ENCODE measurements around the gene COA8.
A peak's percentile ranks its signal among the peaks of the same experiment; 100 is the strongest.
"Not testable (repeated sequence)": the region's sequence is repeated elsewhere in the genome, so short reads cannot be mapped to it uniquely, and the experiment has no call there.

COA8 gene

DNA sequence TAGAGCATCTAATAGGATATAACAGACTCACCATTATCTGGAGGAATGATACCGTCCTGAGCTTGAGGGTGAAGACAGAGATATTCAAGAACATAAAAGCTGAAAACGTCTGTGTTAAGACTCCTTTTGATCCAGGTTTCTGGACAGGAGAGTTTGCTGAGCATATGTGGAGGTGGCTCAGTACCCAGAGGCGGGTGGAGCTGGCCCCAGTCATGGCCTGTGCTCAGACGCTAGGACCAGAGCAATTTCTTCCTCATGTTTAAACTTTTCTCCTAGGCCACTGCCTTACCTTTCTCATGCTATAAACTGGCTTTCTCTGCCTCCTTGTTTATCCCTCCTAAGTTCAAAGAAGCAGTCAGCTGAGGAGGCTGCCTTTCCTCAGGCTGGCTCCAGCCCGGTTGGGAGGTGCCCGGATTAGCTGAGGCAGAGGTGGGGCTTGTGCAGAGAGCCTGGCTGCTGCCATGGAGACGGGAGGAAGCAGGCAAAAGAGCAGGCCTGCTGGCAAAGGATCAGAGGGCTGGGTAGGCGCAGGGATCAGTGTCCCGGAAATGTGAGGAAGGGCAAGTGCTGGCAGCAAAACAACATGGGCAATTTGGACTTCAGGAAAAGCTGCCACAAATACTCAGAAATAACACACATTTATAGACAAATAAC, 13.7 kb downstream of the COA8 start:
- DNase-seq (ENCODE audit: low spot score), result no peak

DNA sequence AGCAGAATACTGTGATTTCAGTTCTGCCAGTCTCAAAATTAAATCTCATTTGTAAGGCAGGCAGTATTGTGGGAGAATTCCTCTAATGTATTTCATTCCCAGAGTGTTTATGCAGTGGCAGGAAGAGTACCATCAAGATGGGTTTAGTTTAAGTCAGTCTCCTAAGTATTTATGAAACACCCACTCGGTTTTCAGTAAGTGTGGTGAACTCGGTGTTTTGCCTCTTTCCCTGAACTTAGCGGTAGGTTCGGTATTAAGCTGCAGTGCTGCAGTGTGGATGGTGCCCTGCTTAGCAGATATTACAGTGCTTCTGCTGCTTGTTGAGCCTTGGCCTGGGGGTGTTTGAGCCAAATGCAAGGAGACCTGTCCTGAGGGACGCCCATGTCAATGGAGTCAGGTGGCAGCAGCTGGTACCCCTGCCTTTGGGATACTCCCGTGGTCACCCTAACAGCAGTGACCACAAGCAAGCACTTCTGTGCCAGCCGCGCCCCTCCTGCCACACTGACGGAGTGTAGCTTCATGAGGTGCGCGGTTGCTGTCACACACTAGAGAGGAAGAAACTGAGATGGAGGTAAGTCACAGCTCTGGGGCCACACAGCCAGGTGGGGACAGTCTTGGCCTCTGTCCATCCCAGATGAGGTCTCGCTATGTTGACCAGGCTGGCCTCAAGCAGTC, 15.8 kb downstream of the COA8 start:
- DNase-seq (ENCODE audit: low spot score), result no peak

DNA sequence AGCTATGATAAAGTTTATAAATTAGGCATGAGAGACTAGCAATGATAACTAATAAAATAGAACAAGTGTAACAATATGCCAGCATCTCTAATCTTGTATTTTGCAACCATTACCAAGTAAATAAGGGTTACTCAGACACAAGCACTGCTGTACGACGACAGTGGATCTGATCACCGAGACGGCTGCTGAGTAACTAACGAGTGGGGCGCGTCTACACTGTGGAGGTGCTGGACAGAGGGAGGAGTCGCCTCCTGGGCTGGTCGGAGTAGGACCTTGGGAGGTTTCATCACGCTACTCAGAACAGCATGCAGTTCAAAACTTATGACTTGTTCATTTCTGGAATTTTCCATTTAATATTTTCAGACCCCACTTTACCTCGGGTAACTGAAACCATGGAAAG, 18.4 kb downstream of the COA8 start:
- DNase-seq (ENCODE audit: low spot score), result no peak

- DNase-seq (ENCODE audit: low spot score), result no peak
Measured at GRCh38 chr14:103581954-103582703, 19.4 kb downstream of the COA8 start.

GRCh38 chr14:103584326-103584915, 21.7 kb downstream of the COA8 start:
- no peak for DNase-seq (ENCODE audit: low spot score)

- no peak for DNase-seq (ENCODE audit: low spot score)
Measured at GRCh38 chr14:103593577-103593976, 30.8 kb downstream of the COA8 start.

GRCh38 chr14:103594265-103594664, 31.5 kb downstream of the COA8 start:
- DNase-seq (ENCODE audit: low spot score), result no peak

DNA sequence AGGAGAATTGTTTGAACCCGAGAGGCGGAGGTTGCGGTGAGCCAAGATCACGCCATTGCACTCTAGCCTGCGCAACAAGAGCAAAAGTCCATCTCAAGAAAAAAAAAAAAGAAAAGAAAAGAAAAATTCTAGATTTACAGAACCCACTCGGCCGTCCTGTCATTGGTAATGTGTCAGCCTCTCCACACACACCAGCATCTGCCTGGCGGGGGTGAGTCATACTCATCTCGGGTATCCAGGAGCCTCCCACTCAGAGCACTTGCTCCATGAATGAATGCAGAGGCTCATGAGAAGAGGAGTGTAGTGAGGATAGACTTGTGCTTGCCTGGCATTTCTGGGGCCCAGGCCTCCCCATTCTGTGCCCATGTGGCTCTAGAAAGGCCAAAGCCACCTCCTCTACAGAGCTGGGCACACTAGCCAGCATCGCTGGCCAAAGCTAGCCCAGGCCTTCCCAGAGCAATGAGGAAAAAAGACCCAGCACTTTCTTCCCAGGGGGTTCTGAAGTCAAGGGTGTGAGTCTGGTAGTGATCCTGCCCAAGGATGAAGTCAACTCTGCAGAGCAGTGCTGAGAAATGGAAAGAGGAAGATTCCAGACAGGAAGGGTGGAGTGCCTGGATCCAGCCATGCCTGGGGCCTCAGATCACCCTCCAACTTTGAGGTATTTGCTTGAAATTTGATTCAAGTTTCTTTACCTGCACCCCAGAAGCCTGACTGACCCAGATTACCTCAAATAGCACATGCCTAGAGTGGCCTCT, 35.0 kb downstream of the COA8 start:
- DNase-seq (ENCODE audit: low spot score), result no peak

DNA sequence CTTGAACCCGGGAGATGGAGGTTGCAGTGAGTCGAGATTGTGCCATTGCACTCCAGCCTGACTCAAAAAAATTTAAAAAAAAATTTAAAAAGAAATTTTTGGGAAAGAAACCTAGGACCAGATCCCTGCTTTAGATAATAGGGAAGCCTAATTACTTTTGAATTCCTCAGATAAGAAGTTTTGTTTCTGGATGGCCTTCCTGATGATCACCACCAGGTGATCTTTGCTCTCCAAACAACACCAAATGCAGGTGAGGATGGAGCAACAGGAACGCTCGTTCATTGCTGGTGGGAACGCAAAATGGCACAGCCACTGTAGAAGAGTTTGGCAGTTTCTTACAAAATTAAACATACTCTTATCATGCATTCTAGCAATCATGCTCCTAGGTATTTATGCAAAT, 37.7 kb downstream of the COA8 start:
- DNase-seq (ENCODE audit: low spot score), result no peak

- DNase-seq (ENCODE audit: low spot score), result no peak
Measured at GRCh38 chr14:103604620-103605019, 41.9 kb downstream of the COA8 start.

DNA sequence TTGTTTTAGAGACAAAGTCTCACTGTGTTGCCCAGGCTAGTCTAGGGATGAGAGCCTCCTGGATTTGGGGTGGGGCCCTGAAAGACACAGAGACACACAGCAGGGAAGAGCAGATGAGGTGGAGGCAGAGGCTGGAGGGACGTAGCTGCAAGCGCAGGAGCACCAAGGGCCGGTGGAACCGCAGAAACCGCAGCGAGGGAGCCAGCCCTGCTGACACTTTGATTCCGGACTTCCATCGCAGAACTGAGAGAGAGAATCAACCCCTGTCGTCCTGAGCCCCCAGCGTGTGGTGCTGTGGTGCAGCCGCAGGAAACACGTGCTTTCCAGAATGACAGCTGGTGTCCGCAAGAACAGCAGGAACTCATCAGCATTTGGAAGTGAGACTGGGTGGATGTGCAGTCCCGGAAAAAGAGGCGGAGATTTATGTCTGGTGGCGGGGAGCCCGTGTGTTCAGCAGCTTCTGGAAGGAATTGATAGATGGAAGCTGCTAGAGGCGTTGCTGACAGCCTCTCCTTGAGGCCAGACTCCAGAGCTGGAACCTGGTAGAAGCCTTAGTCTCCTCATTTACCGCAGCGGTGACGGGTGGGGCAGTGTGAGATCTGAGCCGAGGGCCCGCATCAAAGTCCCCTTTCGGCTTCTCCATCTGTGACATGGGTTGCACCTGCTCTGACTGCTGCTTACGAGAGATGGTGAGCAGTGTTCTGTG, 44.4 kb downstream of the COA8 start:
- DNase-seq (ENCODE audit: low spot score), result peak; percentile 20

GRCh38 chr14:103607822-103608221, 45.1 kb downstream of the COA8 start:
- no peak for DNase-seq (ENCODE audit: low spot score)

- not testable (repeated sequence) for DNase-seq (ENCODE audit: low spot score)
Measured at GRCh38 chr14:103609081-103609480, 46.3 kb downstream of the COA8 start.

GRCh38 chr14:103611215-103611614, 48.5 kb downstream of the COA8 start:
- DNase-seq (ENCODE audit: low spot score), result no peak

- no peak for DNase-seq (ENCODE audit: low spot score)
Measured at GRCh38 chr14:103613517-103613916, 50.8 kb downstream of the COA8 start.

- no peak for DNase-seq (ENCODE audit: low spot score)
Measured at GRCh38 chr14:103616635-103617300, 54.0 kb downstream of the COA8 start.

DNA sequence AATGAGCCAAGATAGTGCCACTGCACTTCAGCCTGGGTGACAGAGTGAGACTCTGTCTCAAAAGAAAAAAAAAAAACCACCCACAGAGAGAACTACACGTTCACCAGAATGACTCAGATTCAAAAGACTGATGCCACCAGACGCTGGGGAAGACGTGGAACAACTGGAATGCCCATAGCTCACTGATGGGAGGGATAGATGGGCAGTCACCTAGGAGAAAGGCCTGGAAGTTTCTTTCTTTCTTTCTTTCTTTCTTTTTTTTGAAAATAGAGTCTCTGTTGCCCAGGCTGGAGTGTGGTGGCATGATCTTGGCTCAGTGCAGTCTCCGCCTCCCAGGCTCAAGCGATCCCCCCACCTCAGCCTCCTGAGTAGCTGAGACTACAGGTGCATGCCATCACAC, 56.3 kb downstream of the COA8 start:
- DNase-seq (ENCODE audit: low spot score), result no peak

- DNase-seq (ENCODE audit: low spot score), result no peak
Measured at GRCh38 chr14:103621860-103622259, 59.1 kb downstream of the COA8 start.

DNA sequence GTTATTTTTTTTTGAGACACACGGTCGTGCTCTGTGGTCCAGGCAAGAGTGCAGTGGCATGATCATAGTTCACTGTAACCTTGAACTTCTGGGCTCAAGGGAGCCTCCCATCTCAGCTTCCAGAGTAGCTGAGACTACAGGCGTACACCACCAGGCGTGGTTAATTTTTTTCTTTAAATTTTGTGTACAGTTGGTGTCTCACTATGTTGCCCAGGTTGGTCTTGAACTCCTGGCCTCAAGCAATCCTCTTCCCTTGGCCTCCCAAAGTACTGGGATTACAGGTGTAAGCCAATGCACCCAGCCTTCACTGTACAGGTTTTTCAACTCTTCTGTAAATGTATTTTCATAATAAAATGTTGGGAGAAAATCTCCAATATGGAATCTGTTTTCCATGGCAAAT, 60.5 kb downstream of the COA8 start:
- DNase-seq (ENCODE audit: low spot score), result no peak

DNA sequence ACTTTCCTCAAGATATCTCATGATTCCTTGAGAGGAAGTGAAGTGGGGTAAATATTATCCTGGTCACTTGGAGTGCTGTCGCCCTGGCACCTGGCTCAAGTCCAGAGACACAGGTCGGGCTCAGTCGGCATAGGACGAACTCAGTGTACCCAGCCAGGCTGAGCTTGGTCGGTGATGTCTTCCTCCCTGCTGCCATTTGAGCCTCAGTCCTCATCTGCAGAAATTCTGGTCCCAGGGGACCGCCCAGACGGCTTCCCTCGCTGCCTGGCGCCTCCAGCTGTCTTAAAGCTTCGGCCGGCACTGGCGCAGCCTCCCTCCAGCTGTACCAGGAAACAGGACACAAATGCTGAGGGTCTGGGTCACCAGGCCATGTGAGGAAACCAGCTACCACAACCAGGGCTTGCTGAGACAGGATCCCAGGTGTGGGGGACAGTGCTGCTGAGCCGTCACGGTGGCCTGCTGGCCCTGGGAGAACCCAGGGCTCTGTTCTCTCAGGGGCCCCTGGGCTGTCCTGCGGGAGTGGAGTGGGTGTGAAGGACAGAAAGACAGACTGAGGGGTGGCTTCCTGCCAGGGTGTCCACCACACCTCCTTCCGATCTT, 61.2 kb downstream of the COA8 start:
- DNase-seq (ENCODE audit: low spot score), result no peak

- DNase-seq (ENCODE audit: low spot score), result peak; percentile 50
Measured at GRCh38 chr14:103624860-103625259, 62.1 kb downstream of the COA8 start.

Measured in hematopoietic multipotent progenitor cell treated with erythropoietin and hydrocortisone succinate and interleukin-3 and kit ligand, for 17 days (in vitro differentiated cells).